Stomach smooth muscle (tissue), 2 donors: ENCODE results near the gene EFL1.

Experiments
- H3K27ac ChIP-seq: one replicate; pipeline ENCODE4 v1.7.0; 2013; ENCODE audit warnings: mild to moderate bottlenecking, low read length, inconsistent platforms
- H3K27me3 ChIP-seq, 2 donors: one replicate each; pipeline ENCODE4 v1.7.0; 2013; ENCODE audit warnings: low read length in 2 of 2; ENCODE audit not compliant: insufficient read depth in 2 of 2, control insufficient read depth in 1 of 2
- H3K36me3 ChIP-seq, 2 donors: one replicate each; pipeline ENCODE4 v1.7.0; 2013; ENCODE audit warnings: low read length in 2 of 2; ENCODE audit not compliant: control insufficient read depth in 2 of 2, insufficient read depth in 2 of 2
- H3K4me1 ChIP-seq: one replicate; pipeline ENCODE4 v1.7.0; 2013; ENCODE audit warnings: low read length; ENCODE audit not compliant: control insufficient read depth, insufficient read depth
- H3K4me3 ChIP-seq, 2 donors: one replicate each; pipeline ENCODE4 v1.7.0; 2013; ENCODE audit warnings: low read length in 2 of 2
- H3K9ac ChIP-seq, 2 donors: one replicate each; pipeline ENCODE4 v1.7.0; 2013; ENCODE audit warnings: low read length in 2 of 2, mild to moderate bottlenecking in 1 of 2
- H3K9me3 ChIP-seq, 2 donors: one replicate each; pipeline ENCODE4 v1.7.0; 2013; ENCODE audit warnings: low read length in 2 of 2; ENCODE audit not compliant: control insufficient read depth in 2 of 2
- donor health status: healthy.
- donor health status: Pancreatic carcinoma.

The EFL1 gene

DNA sequence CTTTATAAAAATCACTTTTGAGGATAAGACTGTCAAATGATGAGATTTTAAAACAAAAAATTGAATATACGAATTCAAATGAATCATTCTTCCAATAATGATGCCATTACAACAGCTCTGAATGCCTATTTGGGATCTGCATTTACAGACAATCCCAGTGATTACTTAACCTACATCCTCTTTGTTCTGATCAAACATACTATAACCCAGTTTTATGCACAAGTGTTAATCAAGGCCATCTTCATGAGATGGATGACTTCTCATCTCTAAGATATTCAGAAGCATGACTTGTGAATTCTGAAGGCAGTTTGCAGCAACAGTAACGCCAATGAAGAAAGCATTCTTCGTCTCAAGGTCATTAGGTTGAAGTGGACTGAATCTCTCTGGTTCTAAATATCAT is 126.4 kb downstream of the EFL1 start:
- Histone ChIP-seq H3K9ac (no peak overlapping the region), H3K27ac (no peak overlapping the region), H3K36me3 (peaks cover 7 to 8% of the 10 kb centered on the region in 2 donors), H3K27me3 (no peaks in the 10 kb centered on the region), H3K9me3 (no peaks in the 10 kb centered on the region), H3K4me3 (no peak overlapping the region), H3K4me1 (no peaks in the 10 kb centered on the region)

GRCh38 chr15:82135638-82136037 is 126.9 kb downstream of the EFL1 start:
- peaks cover 7 to 8% of the 10 kb centered on the region in 2 donors for H3K36me3 ChIP-seq
- H3K27me3 ChIP-seq, result no peaks in the 10 kb centered on the region
- no peak overlapping the region for H3K4me3 ChIP-seq
- peaks cover 2% of the 10 kb centered on the region for H3K4me1 ChIP-seq
- no peaks in the 10 kb centered on the region for H3K9me3 ChIP-seq
- no peak overlapping the region for H3K27ac ChIP-seq
- no peak overlapping the region for H3K9ac ChIP-seq

GRCh38 chr15:82134461-82134860 is 128.1 kb downstream of the EFL1 start:
- Histone ChIP-seq H3K27ac (no peak overlapping the region), H3K27me3 (no peaks in the 10 kb centered on the region), H3K9ac (no peak overlapping the region), H3K36me3 (peaks cover 7 to 10% of the 10 kb centered on the region in 2 donors), H3K4me1 (peaks cover 4% of the 10 kb centered on the region), H3K9me3 (no peaks in the 10 kb centered on the region), H3K4me3 (no peak overlapping the region)

GRCh38 chr15:82133251-82133650 is 129.3 kb downstream of the EFL1 start:
- Histone ChIP-seq H3K4me3 (no peak overlapping the region), H3K9me3 (no peaks in the 10 kb centered on the region), H3K27ac (no peak overlapping the region), H3K27me3 (no peaks in the 10 kb centered on the region), H3K4me1 (peaks cover 4% of the 10 kb centered on the region), H3K36me3 (peaks cover 7% of the 10 kb centered on the region in 2 donors), H3K9ac (no peak overlapping the region)

DNA sequence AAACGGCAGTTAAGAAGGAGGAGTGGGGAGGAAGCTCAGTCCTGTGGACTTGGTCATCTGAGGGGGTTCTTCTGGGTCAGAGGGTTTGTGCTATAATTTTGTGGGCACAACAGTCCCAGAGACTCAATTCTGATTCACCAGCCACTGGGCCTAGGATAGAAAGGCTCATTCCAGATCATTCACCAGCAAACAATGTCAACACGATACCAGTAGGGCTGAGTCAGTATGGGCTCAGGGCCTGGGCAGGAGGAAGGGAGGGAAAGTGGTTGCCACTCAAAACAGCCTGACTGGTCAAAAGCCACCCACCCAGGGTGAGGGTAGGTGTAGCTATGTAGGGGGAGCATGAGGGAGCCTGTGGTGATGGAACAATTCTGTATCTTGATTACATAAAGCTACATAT is 129.8 kb downstream of the EFL1 start:
- Histone ChIP-seq H3K27ac (no peak overlapping the region), H3K9ac (no peak overlapping the region), H3K9me3 (no peaks in the 10 kb centered on the region), H3K4me1 (peaks cover 4% of the 10 kb centered on the region), H3K4me3 (no peak overlapping the region), H3K27me3 (no peaks in the 10 kb centered on the region), H3K36me3 (peaks cover 5 to 7% of the 10 kb centered on the region in 2 donors)

GRCh38 chr15:82132096-82132495 is 130.4 kb downstream of the EFL1 start:
- Histone ChIP-seq H3K9me3 (no peaks in the 10 kb centered on the region), H3K36me3 (peaks cover 5 to 7% of the 10 kb centered on the region in 2 donors), H3K4me1 (peaks cover 4% of the 10 kb centered on the region), H3K27me3 (no peaks in the 10 kb centered on the region), H3K4me3 (no peak overlapping the region), H3K9ac (no peak overlapping the region), H3K27ac (no peak overlapping the region)

DNA sequence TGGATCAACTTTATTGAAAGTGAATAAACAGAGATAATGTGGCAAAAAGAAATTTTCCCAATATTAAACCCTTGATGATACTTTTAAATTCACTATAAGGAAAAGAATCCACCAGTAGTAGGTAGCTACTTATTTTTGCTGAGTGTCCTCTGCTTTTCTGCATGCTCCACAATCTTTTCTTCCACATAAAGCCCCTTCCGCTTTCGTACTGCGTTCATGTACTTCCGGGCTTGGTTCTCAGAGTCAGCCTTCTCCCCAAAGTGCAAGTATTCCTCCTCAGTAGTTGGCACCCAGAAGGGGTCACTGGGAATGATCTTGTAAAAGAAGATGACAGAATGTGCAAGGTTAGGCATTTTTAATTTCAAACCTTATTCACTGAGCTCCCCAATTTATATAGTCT is 132.3 kb downstream of the EFL1 start:
- Histone ChIP-seq H3K27ac (no peak overlapping the region), H3K9ac (no peak overlapping the region), H3K9me3 (no peaks in the 10 kb centered on the region), H3K27me3 (no peaks in the 10 kb centered on the region), H3K4me3 (no peak overlapping the region), H3K4me1 (peaks cover 4% of the 10 kb centered on the region), H3K36me3 (peaks cover 5 to 9% of the 10 kb centered on the region in 2 donors)

DNA sequence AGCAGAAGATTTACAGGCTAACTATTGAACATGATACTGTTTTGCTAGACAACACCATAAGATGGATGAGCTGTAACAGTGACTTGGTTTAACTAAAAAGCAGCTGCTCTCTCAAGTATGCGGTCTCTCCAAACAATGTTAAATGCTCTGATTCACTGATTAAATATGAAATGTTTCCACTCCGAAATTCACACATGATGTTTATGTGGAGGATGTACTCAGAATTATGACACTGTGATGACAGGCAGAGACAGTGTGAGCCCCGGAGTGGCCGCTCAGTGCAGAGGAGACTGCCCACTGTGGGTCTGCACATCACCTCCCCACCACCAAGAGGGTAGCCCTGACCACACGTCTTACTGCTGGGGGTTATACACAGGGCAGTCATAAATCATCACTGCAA is 132.8 kb downstream of the EFL1 start:
- H3K4me3 ChIP-seq, result no peak overlapping the region
- H3K36me3 ChIP-seq, result peaks cover 5 to 9% of the 10 kb centered on the region in 2 donors
- H3K4me1 ChIP-seq, result peaks cover 4% of the 10 kb centered on the region
- H3K9ac ChIP-seq, result no peak overlapping the region
- H3K27me3 ChIP-seq, result no peaks in the 10 kb centered on the region
- H3K27ac ChIP-seq, result no peak overlapping the region
- H3K9me3 ChIP-seq, result no peaks in the 10 kb centered on the region

GRCh38 chr15:82129149-82129692 is 133.3 kb downstream of the EFL1 start:
- peaks cover 5 to 8% of the 10 kb centered on the region in 2 donors for H3K36me3 ChIP-seq
- H3K4me1 ChIP-seq, result peaks cover 4% of the 10 kb centered on the region
- H3K9ac ChIP-seq, result no peak overlapping the region
- H3K4me3 ChIP-seq, result no peak overlapping the region
- H3K27me3 ChIP-seq, result no peaks in the 10 kb centered on the region
- H3K9me3 ChIP-seq, result no peaks in the 10 kb centered on the region
- no peak overlapping the region for H3K27ac ChIP-seq

- Histone ChIP-seq H3K9me3 (no peaks in the 10 kb centered on the region), H3K9ac (no peak overlapping the region), H3K27ac (no peak overlapping the region), H3K36me3 (peaks cover 0 to 6% of the 10 kb centered on the region in 2 donors), H3K4me3 (no peak overlapping the region), H3K4me1 (peaks cover 4% of the 10 kb centered on the region), H3K27me3 (no peaks in the 10 kb centered on the region)
These were observed 134.0 kb downstream of the EFL1 start for GRCh38 chr15:82128401-82129148.

- Histone ChIP-seq H3K4me1 (peaks cover 4% of the 10 kb centered on the region), H3K4me3 (no peak overlapping the region), H3K36me3 (peaks cover 0 to 6% of the 10 kb centered on the region in 2 donors), H3K9ac (no peak overlapping the region), H3K27me3 (no peaks in the 10 kb centered on the region), H3K27ac (no peak overlapping the region), H3K9me3 (no peaks in the 10 kb centered on the region)
These were observed 135.0 kb downstream of the EFL1 start for GRCh38 chr15:82127581-82127980.
